HepG2 (cell line): ENCODE measurements around the gene FAM168A. TPM values are rescaled to one million over a fixed set of nuclear protein-coding genes. Genes with fewer than 3 reads are reported as not detected.

Experiments
- ADNP ChIP-seq: sonication (generic); formaldehyde crosslinking; IDR thresholded peaks from 2 replicates; pipeline ENCODE4 v1.4.0; 2020; ENCODE audit warnings: missing genetic modification reagents
- AGO1 ChIP-seq: fragments of 200-400 bp; formaldehyde crosslinking; IDR thresholded peaks from 2 replicates; pipeline ENCODE4 v1.6.1; 2017; ENCODE audit warnings: mild to moderate bottlenecking, low read depth, low read length, moderate library complexity; ENCODE audit not compliant: poor library complexity, severe bottlenecking
- BRD4 ChIP-seq: sonication (generic); formaldehyde crosslinking; IDR thresholded peaks from 2 replicates; pipeline ENCODE4 v1.4.0; 2020; ENCODE audit warnings: missing genetic modification reagents
- ELF3 ChIP-seq: IDR thresholded peaks from 2 replicates; pipeline ENCODE4 v1.6.1; 2016; ENCODE audit warnings: missing genetic modification reagents, missing compliant biosample characterization
- EP300 ChIP-seq, 3 experiments: sonication (generic) in 1 of 3; formaldehyde crosslinking in 1 of 3; IDR thresholded peaks; 2 replicates each; pipeline versions ENCODE4 v1.5.1 to v1.6.1; 2011 to 2020; ENCODE audit warnings: low read depth in 2 of 3, low read length in 2 of 3, borderline replicate concordance in 1 of 3, improper control_type of control experiment in 1 of 3, mild to moderate bottlenecking in 1 of 3, missing genetic modification reagents in 1 of 3, moderate library complexity in 1 of 3
- ETS1 ChIP-seq: sonication (generic); formaldehyde crosslinking; IDR thresholded peaks from 2 replicates; pipeline ENCODE4 v1.4.0; 2020; ENCODE audit warnings: missing genetic modification reagents
- FOXM1 ChIP-seq: sonication (generic); formaldehyde crosslinking; IDR thresholded peaks from 2 replicates; pipeline ENCODE4 v1.5.0; 2020; ENCODE audit warnings: missing genetic modification reagents
- GMEB1 ChIP-seq: sonication (generic); formaldehyde crosslinking; IDR thresholded peaks from 2 replicates; pipeline ENCODE4 v1.5.1; 2020; ENCODE audit warnings: missing genetic modification reagents, mild to moderate bottlenecking, borderline replicate concordance
- HHEX ChIP-seq: IDR thresholded peaks from 2 replicates; pipeline ENCODE4 v1.6.1; 2016; ENCODE audit warnings: control low read depth
- HIC2 ChIP-seq: sonication (generic); formaldehyde crosslinking; IDR thresholded peaks from 2 replicates; pipeline ENCODE4 v1.9.0; 2022; ENCODE audit warnings: low read depth, missing genetic modification reagents
- HOXA3 ChIP-seq: sonication (generic); formaldehyde crosslinking; IDR thresholded peaks from 2 replicates; pipeline ENCODE4 v1.5.0; 2020; ENCODE audit warnings: missing genetic modification reagents
- KLF16 ChIP-seq, 2 experiments: sonication (generic) in 1 of 2; formaldehyde crosslinking in 1 of 2; IDR thresholded peaks; 2 replicates each; pipeline versions ENCODE4 v1.6.1 to v1.8.0; 2016 to 2023; ENCODE audit warnings: missing genetic modification reagents in 2 of 2, missing compliant biosample characterization in 1 of 2
- MYNN ChIP-seq: sonication (generic); formaldehyde crosslinking; IDR thresholded peaks from 2 replicates; pipeline ENCODE4 v1.4.0; 2020; ENCODE audit warnings: mild to moderate bottlenecking, low read depth, missing genetic modification reagents
- RCOR2 ChIP-seq: IDR thresholded peaks from 2 replicates; pipeline ENCODE4 v1.6.1; 2016; ENCODE audit warnings: missing biosample characterization, missing genetic modification reagents
- SIN3A ChIP-seq: IDR thresholded peaks from 2 replicates; pipeline ENCODE4 v1.6.1; 2011; ENCODE audit warnings: low read depth, mild to moderate bottlenecking, control low read depth, low read length, borderline replicate concordance
- SP1 ChIP-seq, 2 experiments: fragments of 450-650 bp in 1 of 2; sonication (generic) in 1 of 2; formaldehyde crosslinking in 1 of 2; IDR thresholded peaks; 2 replicates each; pipeline versions ENCODE4 v1.4.0 to v1.6.1; 2016 to 2020; ENCODE audit warnings: missing genetic modification reagents in 1 of 2
- STAT5B ChIP-seq: sonication (generic); formaldehyde crosslinking; IDR thresholded peaks from 2 replicates; pipeline ENCODE4 v1.4.0; 2020; ENCODE audit warnings: missing genetic modification reagents
- TAF1 ChIP-seq: sonication (generic); formaldehyde crosslinking; IDR thresholded peaks from 2 replicates; pipeline ENCODE4 v1.4.0; 2020; ENCODE audit warnings: missing genetic modification reagents
- TFAP4 ChIP-seq: sonication (generic); IDR thresholded peaks from 2 replicates; pipeline ENCODE4 v1.6.1; 2016; ENCODE audit warnings: low read depth, borderline replicate concordance
- ZEB1 ChIP-seq: IDR thresholded peaks from 2 replicates; pipeline ENCODE4 v1.6.1; 2012; ENCODE audit warnings: mild to moderate bottlenecking, low read depth, inconsistent platforms; ENCODE audit not compliant: insufficient replicate concordance
- ZFX ChIP-seq: sonication (generic); formaldehyde crosslinking; IDR thresholded peaks from 2 replicates; pipeline ENCODE4 v1.4.0; 2020; ENCODE audit warnings: mild to moderate bottlenecking, low read depth, missing genetic modification reagents, moderate library complexity
- ZIK1 ChIP-seq: sonication (generic); formaldehyde crosslinking; IDR thresholded peaks from 2 replicates; pipeline ENCODE4 v1.5.0; 2020; ENCODE audit warnings: mild to moderate bottlenecking, low read depth, missing genetic modification reagents, borderline replicate concordance
- ZNF225 ChIP-seq: sonication (generic); formaldehyde crosslinking; IDR thresholded peaks from 2 replicates; pipeline ENCODE4 v1.4.0; 2020; ENCODE audit warnings: mild to moderate bottlenecking, missing genetic modification reagents
- ZNF672 ChIP-seq: sonication (generic); formaldehyde crosslinking; IDR thresholded peaks from 2 replicates; pipeline ENCODE4 v1.8.1; 2022; ENCODE audit warnings: missing genetic modification reagents
- ZSCAN21 ChIP-seq: sonication (generic); formaldehyde crosslinking; IDR thresholded peaks from 2 replicates; pipeline ENCODE4 v1.8.0; 2022; ENCODE audit warnings: mild to moderate bottlenecking, missing genetic modification reagents, moderate library complexity, borderline replicate concordance
- polyA plus RNA-seq, 8 experiments: library from polyadenylated mRNA; depleted of rRNA in 3 of 8; stranded (reverse) in 7 of 8; unstranded in 1 of 8; fragments of >200 nt; fragmentation: Illumina TruSeq in 4 of 8; extraction: Trizol in 4 of 8; gene quantifications; 2 replicates each; pipeline versions ENCODE4 v1.2.1 to v1.2.3, GENCODE V29; 2011 to 2016; ENCODE audit warnings: low read depth in 4 of 8, missing spikeins in 1 of 8, mixed read lengths in 1 of 8; ENCODE audit not compliant: insufficient read depth in 1 of 8
- total RNA-seq, 5 experiments: library from RNA; depleted of rRNA; stranded (reverse); fragments of >200 nt; fragmentation: Illumina TruSeq; extraction: Trizol; gene quantifications; 2 replicates each; pipeline ENCODE4 v1.2.3, GENCODE V29; 2016; ENCODE audit warnings: low read depth in 1 of 5

The FAM168A gene
- total and polyA plus RNA-seq, 2 of the 13 experiments (the other 11 are each of a cell fraction or from before 2014, with no cell fraction given) = 13.9 to 15.8 TPM

- no peak for TF ChIP-seq SIN3A
- TF ChIP-seq ZFX (CRISPR knock-in tag) = peak; percentile 49; the same call in 1 of the 2 replicates
- TF ChIP-seq ELF3 (CRISPR knock-in tag) = peak; percentile 17; the same call in 1 of the 2 replicates
- TF ChIP-seq SP1 (IDR thresholded peaks at IDR 0.05) = no peak
- peak; percentile 38; the same call in 1 of the 2 replicates for TF ChIP-seq SP1 (CRISPR knock-in tag; IDR thresholded peaks at IDR 0.05)
- TF ChIP-seq HIC2 (CRISPR knock-in tag) = peak; percentile 80
- no peak; the same call in 1 of the 2 replicates for TF ChIP-seq GMEB1 (CRISPR knock-in tag)
- TF ChIP-seq TAF1 (CRISPR knock-in tag) = peak; percentile 30; the same call in 1 of the 2 replicates
- TF ChIP-seq ZNF672 = no peak
- no peak for TF ChIP-seq BRD4 (CRISPR knock-in tag)
- no peak for TF ChIP-seq STAT5B (CRISPR knock-in tag)
- TF ChIP-seq ZIK1 (CRISPR knock-in tag) = no peak
- no peak for TF ChIP-seq ZSCAN21
- TF ChIP-seq KLF16 (CRISPR knock-in tag; IDR thresholded peaks at IDR 0.05) = no peak
- TF ChIP-seq HHEX (CRISPR knock-in tag) = no peak
- TF ChIP-seq ZNF225 (CRISPR knock-in tag) = peak; percentile 25; the same call in 1 of the 2 replicates
- peak; percentile 96 for TF ChIP-seq ZEB1
- no peak for TF ChIP-seq MYNN
- TF ChIP-seq AGO1 = no peak
- TF ChIP-seq EP300 (IDR thresholded peaks at IDR 0.05; ENCODE audit: low read depth in 2 of 2, low read length in 2 of 2) = no peak
- TF ChIP-seq EP300 (CRISPR knock-in tag; IDR thresholded peaks at IDR 0.05; ENCODE audit: borderline replicate concordance) = no peak
- TF ChIP-seq TFAP4 = peak; percentile 67; the same call in 1 of the 2 replicates
- TF ChIP-seq ADNP (CRISPR knock-in tag) = peak; percentile 38; the same call in 1 of the 2 replicates
- TF ChIP-seq RCOR2 (CRISPR knock-in tag) = peak; percentile 50; the same call in 1 of the 2 replicates
- TF ChIP-seq FOXM1 = no peak
- no peak for TF ChIP-seq ETS1
- 0 out of 2 replicates have a peak, but pooled peaks have one; percentile 20 for TF ChIP-seq HOXA3 (CRISPR knock-in tag)
These were observed 49.7 kb upstream of the FAM168A start (continued) for GRCh38 chr11:73647459-73648100.
